ENCODE results near the gene CLECL1. TPM values are rescaled to one million over a fixed set of nuclear protein-coding genes. Genes with fewer than 3 reads are reported as not detected.

Gene CLECL1
- polyA plus RNA-seq, 1 of the 3 experiments (the other 2 are of a cell fraction): not detected

- WGBS (ENCODE audit: low lambda C conversion rate): 90% methylated on average over 1 of the region's 1 CpG
- Histone ChIP-seq H3K9me2 (no peaks in the 10 kb centered on the region; the same call in 1 of the 2 replicates), H4K20me1 (ENCODE audit: insufficient read depth) (no peaks in the 10 kb centered on the region), H3K4me3 (ENCODE audit: low read depth in 2 of 2, low read length in 1 of 2) (no peak overlapping the region), H2AFZ (ENCODE audit: low read depth) (no peak overlapping the region), H3K4me1 (ENCODE audit: control insufficient read depth in 1 of 2, insufficient read depth in 2 of 2, low read depth in 1 of 2, low read length in 1 of 2) (no peaks in the 10 kb centered on the region), H3K9me3 (peaks cover 6% of the 10 kb centered on the region; the same call in 1 of the 2 replicates), H3K9ac (no peak overlapping the region), H3F3A (replicated peaks; ENCODE audit: insufficient read depth) (no peaks in the 10 kb centered on the region), H3K27me3 (ENCODE audit: insufficient read depth) (no peaks in the 10 kb centered on the region), H3K36me3 (replicated peaks in 1 of 2; ENCODE audit: control insufficient read depth in 1 of 2, insufficient read depth in 2 of 2, low read length in 1 of 2) (peaks cover 4 to 5% of the 10 kb centered on the region in 2 experiments), H3K4me2 (no peak overlapping the region), H3K27ac (ENCODE audit: low read depth in 2 of 2, low read length in 1 of 2) (no peak overlapping the region; a peak in 1 of 4 replicates), H3K79me2 (ENCODE audit: insufficient read depth) (no peaks in the 10 kb centered on the region)
- DNase-seq: no peak
- TF ChIP-seq REST (IDR thresholded peaks at IDR 0.05; ENCODE audit: low read depth, low read length): no peak
- no peak for TF ChIP-seq ELF1 (IDR thresholded peaks at IDR 0.05)
- TF ChIP-seq TAF1 (IDR thresholded peaks at IDR 0.05; ENCODE audit: borderline replicate concordance, low read depth, low read length): no peak
- TF ChIP-seq RCOR1 (IDR thresholded peaks at IDR 0.05; ENCODE audit: low read length): no peak
- no peak for TF ChIP-seq TEAD4 (IDR thresholded peaks at IDR 0.05; ENCODE audit: borderline replicate concordance, insufficient read depth)
- TF ChIP-seq ZBTB33 (IDR thresholded peaks at IDR 0.05; ENCODE audit: borderline replicate concordance, low read depth): no peak
- TF ChIP-seq MXI1 (IDR thresholded peaks at IDR 0.05; ENCODE audit: low read depth, low read length): no peak
- TF ChIP-seq SMC3 (IDR thresholded peaks at IDR 0.05; ENCODE audit: low read depth, low read length): no peak
- TF ChIP-seq NFIC (IDR thresholded peaks at IDR 0.05; ENCODE audit: borderline replicate concordance): no peak
- no peak for TF ChIP-seq POLR2AphosphoS5 (IDR thresholded peaks at IDR 0.05; ENCODE audit: low read depth, low read length)
- no peak for TF ChIP-seq TCF12 (IDR thresholded peaks at IDR 0.05)
- TF ChIP-seq RFX5 (IDR thresholded peaks at IDR 0.05; ENCODE audit: low read length): no peak
- no peak for TF ChIP-seq RXRA (IDR thresholded peaks at IDR 0.05; ENCODE audit: borderline replicate concordance, low read depth)
- no peak for TF ChIP-seq GABPA (IDR thresholded peaks at IDR 0.05; ENCODE audit: low read depth)
- no peak for TF ChIP-seq USF2 (IDR thresholded peaks at IDR 0.05; ENCODE audit: borderline replicate concordance, low read depth, low read length)
- TF ChIP-seq RAD21 (IDR thresholded peaks at IDR 0.05; ENCODE audit: low read length): no peak
- TF ChIP-seq CHD2 (IDR thresholded peaks at IDR 0.05; ENCODE audit: low read length, partially characterized antibody): no peak
- TF ChIP-seq FOSL2 (IDR thresholded peaks at IDR 0.05; ENCODE audit: borderline replicate concordance, low read depth): no peak
- TF ChIP-seq YY1 (IDR thresholded peaks at IDR 0.05; ENCODE audit: low read depth): no peak
- no peak for TF ChIP-seq NRF1 (IDR thresholded peaks at IDR 0.05; ENCODE audit: low read depth, low read length)
- ChIA-PET POLR2A (no interaction called here), CTCF (no interaction called here)
These were observed 40.0 kb downstream of the CLECL1 start for GRCh38 chr12:9692909-9693308.

Measured in SK-N-SH (cell line).